Suppressor macrophage (primary cell): ENCODE measurements around the gene CYB561A3.

ENCODE experiments used
- DNase-seq, 4 experiments: peaks; one replicate each; pipeline ENCODE4 v3.0.0-alpha.2; 2020 to 2022

The CYB561A3 gene

GRCh38 chr11:61325649-61326414, 35.9 kb downstream of the CYB561A3 start:
- DNase-seq, result no peak

GRCh38 chr11:61315260-61315659, 46.4 kb downstream of the CYB561A3 start:
- no peak for DNase-seq

GRCh38 chr11:61310749-61311148, 50.9 kb downstream of the CYB561A3 start:
- no peak for DNase-seq

- DNase-seq, result no peak
Observed at GRCh38 chr11:61309739-61310138, 51.9 kb downstream of the CYB561A3 start.

- DNase-seq, result no peak
Observed at GRCh38 chr11:61309141-61309540, 52.5 kb downstream of the CYB561A3 start.

GRCh38 chr11:61307354-61307753, 54.3 kb downstream of the CYB561A3 start:
- DNase-seq, result no peak

GRCh38 chr11:61306221-61306620, 55.5 kb downstream of the CYB561A3 start:
- DNase-seq, result no peak

- no peak for DNase-seq
Observed at GRCh38 chr11:61305417-61305816, 56.3 kb downstream of the CYB561A3 start.

GRCh38 chr11:61303725-61304124, 58.0 kb downstream of the CYB561A3 start:
- DNase-seq, result no peak

- no peak for DNase-seq
Observed at GRCh38 chr11:61302550-61302949, 59.1 kb downstream of the CYB561A3 start.
